Raji (cell line): Measurements from ENCODE around the gene SRPX.

Experiments
- POLR2A ChIP-seq: IDR thresholded peaks from 2 replicates; pipeline ENCODE4 v1.6.1; 2011; ENCODE audit warnings: low read depth, low read length, control low read depth; ENCODE audit not compliant: insufficient read depth

Gene SRPX

GRCh38 chrX:38126179-38126578 is 94.5 kb downstream of the SRPX start:
- no peak for TF ChIP-seq POLR2A

GRCh38 chrX:38124000-38124399 is 96.7 kb downstream of the SRPX start:
- TF ChIP-seq POLR2A: no peak

- no peak for TF ChIP-seq POLR2A
Measured at GRCh38 chrX:38117485-38117884, 103.2 kb downstream of the SRPX start.

- no peak for TF ChIP-seq POLR2A
Measured at GRCh38 chrX:38116706-38117105, 104.0 kb downstream of the SRPX start.

- TF ChIP-seq POLR2A: no peak
Measured at GRCh38 chrX:38112566-38112965, 108.1 kb downstream of the SRPX start.

- no peak for TF ChIP-seq POLR2A
Measured at GRCh38 chrX:38111196-38111595, 109.5 kb downstream of the SRPX start.

- TF ChIP-seq POLR2A: no peak
Measured at GRCh38 chrX:38110231-38110630, 110.4 kb downstream of the SRPX start.

GRCh38 chrX:38109042-38109898 is 111.4 kb downstream of the SRPX start:
- no peak for TF ChIP-seq POLR2A

- no peak for TF ChIP-seq POLR2A
Measured at GRCh38 chrX:38108364-38108763, 112.3 kb downstream of the SRPX start.

- TF ChIP-seq POLR2A: no peak
Measured at GRCh38 chrX:38106991-38107655, 113.5 kb downstream of the SRPX start.

GRCh38 chrX:38105216-38105725 is 115.4 kb downstream of the SRPX start:
- TF ChIP-seq POLR2A: no peak

- no peak for TF ChIP-seq POLR2A
Measured at GRCh38 chrX:38103857-38104812, 116.5 kb downstream of the SRPX start.

- no peak for TF ChIP-seq POLR2A
Measured at GRCh38 chrX:38102875-38103274, 117.8 kb downstream of the SRPX start.

GRCh38 chrX:38102240-38102639 is 118.4 kb downstream of the SRPX start:
- TF ChIP-seq POLR2A: no peak

GRCh38 chrX:38099688-38100087 is 121.0 kb downstream of the SRPX start:
- TF ChIP-seq POLR2A: no peak
